Stimulated activated naive B cell treated with anti-CD40 and anti-IgM and Interleukin-4, amounts not matched to agents 10 μg/mL and 1 μg/mL and 100 μg/mL, for 72 hours (primary cell): Measurements from ENCODE around the gene FAM222A.

Source experiments
- ATAC-seq, 2 donors: fragments of 150-1000 bp; cut with Tn5 transposase; replicated peaks; 2 replicates each; pipeline ENCODE4 v1.10.0; 2021; ENCODE audit warnings: moderate library complexity in 1 of 2
- DNase-seq: peaks from one replicate; pipeline ENCODE4 v3.0.0; 2021
- H3K27ac Mint-ChIP-seq: one replicate; pipeline ENCODE4 v1.8.0; 2022; ENCODE audit warnings: mild to moderate bottlenecking, mixed read lengths
- H3K27me3 Mint-ChIP-seq, 2 donors: one replicate each; pipeline ENCODE4 v1.8.0; 2022; ENCODE audit warnings: mixed read lengths in 2 of 2
- H3K36me3 Mint-ChIP-seq, 2 donors: one replicate each; pipeline ENCODE4 v1.8.0; 2022; ENCODE audit warnings: mixed read lengths in 2 of 2, mild to moderate bottlenecking in 1 of 2
- H3K4me1 Mint-ChIP-seq, 2 donors: one replicate each; pipeline ENCODE4 v1.8.0; 2022; ENCODE audit warnings: mixed read lengths in 2 of 2, mild to moderate bottlenecking in 1 of 2
- H3K4me3 Mint-ChIP-seq, 2 donors: one replicate each; pipeline ENCODE4 v1.8.0; 2022; ENCODE audit warnings: mild to moderate bottlenecking in 2 of 2, mixed read lengths in 2 of 2, moderate library complexity in 1 of 2
- H3K9me3 Mint-ChIP-seq, 2 donors: one replicate each; pipeline ENCODE4 v1.8.0; 2022; ENCODE audit warnings: mixed read lengths in 2 of 2, mild to moderate bottlenecking in 1 of 2

The FAM222A gene

GRCh38 chr12:109777544-109777943 lies 63.9 kb downstream of the FAM222A start:
- no peak overlapping the region for H3K4me3 Mint-ChIP-seq
- peaks cover 16 to 25% of the 10 kb centered on the region in 2 donors for H3K27me3 Mint-ChIP-seq
- no peak overlapping the region for H3K27ac Mint-ChIP-seq
- H3K9me3 Mint-ChIP-seq = peaks cover 0 to 3% of the 10 kb centered on the region in 2 donors
- no peaks in the 10 kb centered on the region for H3K36me3 Mint-ChIP-seq
- DNase-seq (no peak), ATAC-seq (no peak)
- peaks cover 0 to 6% of the 10 kb centered on the region in 2 donors for H3K4me1 Mint-ChIP-seq

DNA sequence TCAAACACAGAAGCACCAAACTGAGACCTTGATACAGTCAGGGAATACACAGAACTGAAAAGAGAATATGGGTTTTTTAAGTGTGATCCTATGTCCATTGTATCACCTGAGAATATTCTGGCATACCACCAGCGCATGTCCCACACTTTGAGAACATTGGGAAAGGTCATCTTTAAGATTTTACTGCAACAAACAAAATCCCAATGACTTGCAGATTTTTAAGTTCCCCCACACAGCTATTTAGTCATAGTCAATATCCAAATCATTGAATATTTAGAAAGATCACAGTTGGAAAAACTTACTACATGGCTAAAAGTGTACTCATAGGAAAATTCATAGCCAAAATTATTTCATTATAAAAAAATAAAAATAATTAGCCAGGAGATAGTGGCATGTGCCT lies 65.1 kb downstream of the FAM222A start:
- H3K36me3 Mint-ChIP-seq = no peaks in the 10 kb centered on the region
- H3K27me3 Mint-ChIP-seq = peaks cover 20 to 29% of the 10 kb centered on the region in 2 donors
- no peak for DNase-seq
- peaks cover 0 to 3% of the 10 kb centered on the region in 2 donors for H3K4me1 Mint-ChIP-seq
- H3K9me3 Mint-ChIP-seq = peaks cover 0 to 3% of the 10 kb centered on the region in 2 donors
- ATAC-seq = no peak
- H3K27ac Mint-ChIP-seq = no peak overlapping the region
- no peak overlapping the region for H3K4me3 Mint-ChIP-seq

GRCh38 chr12:109779382-109779781 lies 65.8 kb downstream of the FAM222A start:
- Mint-ChIP-seq H3K4me3 (no peak overlapping the region), H3K27me3 (peaks cover 19 to 26% of the 10 kb centered on the region in 2 donors)
- ATAC-seq = peak; percentile 52 to 66

GRCh38 chr12:109781668-109782325 lies 68.2 kb downstream of the FAM222A start:
- ATAC-seq (no peak), DNase-seq (no peak)
- Mint-ChIP-seq H3K4me1 (peaks cover 0 to 2% of the 10 kb centered on the region in 2 donors), H3K27me3 (peaks cover 10% of the 10 kb centered on the region in 2 donors), H3K27ac (no peak overlapping the region), H3K36me3 (no peaks in the 10 kb centered on the region), H3K4me3 (no peak overlapping the region), H3K9me3 (peaks cover 0 to 3% of the 10 kb centered on the region in 2 donors)

More at GRCh38 chr12:109779382-109779781, 65.8 kb downstream of the FAM222A start:
- H3K36me3 Mint-ChIP-seq = no peaks in the 10 kb centered on the region
- peaks cover 0 to 3% of the 10 kb centered on the region in 2 donors for H3K9me3 Mint-ChIP-seq
- H3K27ac Mint-ChIP-seq = no peak overlapping the region
- H3K4me1 Mint-ChIP-seq = peaks cover 0 to 2% of the 10 kb centered on the region in 2 donors
- DNase-seq = no peak

GRCh38 chr12:109782326-109782703 lies 68.7 kb downstream of the FAM222A start:
- H3K27ac Mint-ChIP-seq = no peak overlapping the region
- peaks cover 10% of the 10 kb centered on the region in 2 donors for H3K27me3 Mint-ChIP-seq
- no peak overlapping the region for H3K4me3 Mint-ChIP-seq
- DNase-seq (no peak), ATAC-seq (no peak)
- H3K4me1 Mint-ChIP-seq = peaks cover 0 to 2% of the 10 kb centered on the region in 2 donors
- H3K36me3 Mint-ChIP-seq = no peaks in the 10 kb centered on the region
- peaks cover 0 to 3% of the 10 kb centered on the region in 2 donors for H3K9me3 Mint-ChIP-seq

- Mint-ChIP-seq H3K27me3 (peaks cover 14 to 15% of the 10 kb centered on the region in 2 donors), H3K4me3 (no peak overlapping the region), H3K36me3 (no peaks in the 10 kb centered on the region), H3K4me1 (peaks cover 0 to 2% of the 10 kb centered on the region in 2 donors), H3K9me3 (peaks cover 0 to 3% of the 10 kb centered on the region in 2 donors), H3K27ac (no peak overlapping the region)
- DNase-seq (no peak), ATAC-seq (no peak)
Measured at GRCh38 chr12:109783135-109783964, 69.7 kb downstream of the FAM222A start.

GRCh38 chr12:109783965-109784244 lies 70.3 kb downstream of the FAM222A start:
- ATAC-seq = no peak

GRCh38 chr12:109785854-109786253 lies 72.2 kb downstream of the FAM222A start:
- DNase-seq = no peak
- no peak for ATAC-seq
- Mint-ChIP-seq H3K9me3 (peaks cover 0 to 3% of the 10 kb centered on the region in 2 donors), H3K36me3 (no peaks in the 10 kb centered on the region), H3K27ac (no peak overlapping the region), H3K4me3 (no peak overlapping the region), H3K27me3 (peaks cover 21 to 23% of the 10 kb centered on the region in 2 donors), H3K4me1 (no peaks in the 10 kb centered on the region)

More at GRCh38 chr12:109783965-109784244, 70.3 kb downstream of the FAM222A start:
- Mint-ChIP-seq H3K27me3 (peaks cover 15 to 18% of the 10 kb centered on the region in 2 donors), H3K27ac (no peak overlapping the region), H3K36me3 (no peaks in the 10 kb centered on the region), H3K4me3 (no peak overlapping the region), H3K9me3 (peaks cover 0 to 3% of the 10 kb centered on the region in 2 donors), H3K4me1 (peaks cover 0 to 2% of the 10 kb centered on the region in 2 donors)
- no peak for DNase-seq

DNA sequence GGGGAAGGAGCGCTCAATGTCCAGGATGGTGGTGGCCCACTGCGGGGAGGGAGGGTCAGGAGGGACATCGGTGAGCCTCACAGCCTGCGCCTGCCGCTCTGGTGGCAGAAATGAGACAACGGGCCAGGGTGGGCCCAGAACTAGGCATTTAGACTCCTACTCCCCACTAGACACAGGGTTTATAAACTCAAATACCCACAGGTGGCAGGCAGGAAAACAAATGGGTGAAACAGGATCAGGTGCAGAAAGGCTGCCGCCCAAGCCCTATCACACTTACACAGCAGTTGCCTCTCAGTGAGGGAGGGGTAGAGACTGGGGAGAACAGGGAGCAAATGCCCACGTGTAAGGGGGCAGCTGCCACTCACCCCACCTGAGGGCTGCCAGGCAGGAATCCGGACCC lies 73.2 kb downstream of the FAM222A start:
- Mint-ChIP-seq H3K9me3 (peaks cover 0 to 3% of the 10 kb centered on the region in 2 donors), H3K36me3 (no peaks in the 10 kb centered on the region), H3K27me3 (peaks cover 21 to 23% of the 10 kb centered on the region in 2 donors), H3K27ac (no peak overlapping the region), H3K4me3 (no peak overlapping the region), H3K4me1 (no peaks in the 10 kb centered on the region)
- ATAC-seq (no peak), DNase-seq (no peak)

- H3K27me3 Mint-ChIP-seq = peaks cover 23 to 29% of the 10 kb centered on the region in 2 donors
- DNase-seq = no peak
- H3K4me3 Mint-ChIP-seq = no peak overlapping the region
- H3K36me3 Mint-ChIP-seq = no peaks in the 10 kb centered on the region
- H3K9me3 Mint-ChIP-seq = no peaks in the 10 kb centered on the region
- ATAC-seq = no peak
- no peaks in the 10 kb centered on the region for H3K4me1 Mint-ChIP-seq
- H3K27ac Mint-ChIP-seq = no peak overlapping the region
Measured at GRCh38 chr12:109789526-109790048, 76.0 kb downstream of the FAM222A start.

GRCh38 chr12:109792992-109793391 lies 79.4 kb downstream of the FAM222A start:
- H3K27ac Mint-ChIP-seq = no peak overlapping the region
- DNase-seq = no peak
- H3K36me3 Mint-ChIP-seq = no peaks in the 10 kb centered on the region
- no peak overlapping the region for H3K4me3 Mint-ChIP-seq
- peaks cover 26 to 39% of the 10 kb centered on the region in 2 donors for H3K27me3 Mint-ChIP-seq
- H3K4me1 Mint-ChIP-seq = no peaks in the 10 kb centered on the region
- ATAC-seq = no peak
- H3K9me3 Mint-ChIP-seq = no peaks in the 10 kb centered on the region

GRCh38 chr12:109793411-109793810 lies 79.8 kb downstream of the FAM222A start:
- H3K36me3 Mint-ChIP-seq = no peaks in the 10 kb centered on the region
- DNase-seq (no peak), ATAC-seq (no peak)
- H3K4me1 Mint-ChIP-seq = no peaks in the 10 kb centered on the region
- H3K27ac Mint-ChIP-seq = no peak overlapping the region
- H3K9me3 Mint-ChIP-seq = no peaks in the 10 kb centered on the region
- no peak overlapping the region for H3K4me3 Mint-ChIP-seq
- peaks cover 26 to 39% of the 10 kb centered on the region in 2 donors for H3K27me3 Mint-ChIP-seq

GRCh38 chr12:109793826-109794501 lies 80.3 kb downstream of the FAM222A start:
- Mint-ChIP-seq H3K27ac (no peak overlapping the region), H3K4me3 (no peak overlapping the region), H3K9me3 (no peaks in the 10 kb centered on the region), H3K36me3 (no peaks in the 10 kb centered on the region), H3K27me3 (peaks cover 27 to 38% of the 10 kb centered on the region in 2 donors), H3K4me1 (no peaks in the 10 kb centered on the region)
- ATAC-seq (no peak), DNase-seq (no peak)

DNA sequence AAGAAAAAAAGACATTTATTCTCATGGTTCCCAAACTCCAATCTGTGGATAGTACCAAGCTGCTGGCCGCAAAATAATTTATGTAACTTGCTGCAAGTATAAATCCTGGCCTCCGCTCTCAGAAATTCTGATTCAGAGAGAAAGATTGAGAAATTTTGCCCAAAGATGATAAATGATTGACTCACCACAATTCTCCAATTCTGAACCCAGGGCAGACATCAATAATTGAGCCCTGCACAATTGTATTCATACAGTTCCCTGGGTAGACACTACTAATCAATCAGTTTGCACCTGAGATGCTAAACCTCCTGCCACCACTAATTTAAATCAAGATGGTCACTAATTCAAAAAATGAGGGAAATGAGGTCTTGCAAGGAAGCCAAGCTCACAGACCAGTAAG lies 81.4 kb downstream of the FAM222A start:
- peaks cover 27 to 32% of the 10 kb centered on the region in 2 donors for H3K27me3 Mint-ChIP-seq
- H3K4me3 Mint-ChIP-seq = no peak overlapping the region
- H3K4me1 Mint-ChIP-seq = no peaks in the 10 kb centered on the region
- no peak for ATAC-seq
- no peaks in the 10 kb centered on the region for H3K36me3 Mint-ChIP-seq
- H3K27ac Mint-ChIP-seq = no peak overlapping the region
- DNase-seq = no peak
- H3K9me3 Mint-ChIP-seq = no peaks in the 10 kb centered on the region
